GM15510 (cell line): ENCODE measurements around the gene RNF2.

Experiments used
- POLR2A ChIP-seq: IDR thresholded peaks from 3 replicates; pipeline ENCODE4 v1.6.1; 2011; ENCODE audit warnings: borderline replicate concordance; ENCODE audit not compliant: insufficient read length; ENCODE audit errors: extremely low read depth

The RNF2 gene

DNA sequence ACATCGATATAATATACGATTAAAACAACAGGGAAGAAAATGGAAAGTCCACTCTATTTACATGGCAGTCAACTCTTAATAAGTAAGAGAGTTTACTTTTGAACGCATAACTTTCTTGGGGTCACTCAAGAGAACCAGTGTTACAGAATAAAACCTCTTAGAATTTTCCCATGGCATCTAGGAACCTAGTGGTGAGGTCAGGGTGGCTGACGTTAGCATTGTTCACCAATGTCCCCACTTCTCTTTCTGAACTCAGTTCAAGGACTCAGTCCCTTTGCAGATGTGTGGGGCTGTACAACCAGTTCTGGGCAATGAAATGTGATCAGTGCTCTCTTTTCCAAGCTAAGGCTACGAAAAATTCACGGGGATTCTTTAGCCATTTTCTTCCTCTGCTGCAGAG, 2.6 kb upstream of the RNF2 start:
- no peak for TF ChIP-seq POLR2A

- no peak for TF ChIP-seq POLR2A
These were observed 971 bp upstream of the RNF2 start for GRCh38 chr1:185044387-185044786.

- no peak for TF ChIP-seq POLR2A
These were observed 595 bp downstream of the RNF2 start for GRCh38 chr1:185045814-185046492.

DNA sequence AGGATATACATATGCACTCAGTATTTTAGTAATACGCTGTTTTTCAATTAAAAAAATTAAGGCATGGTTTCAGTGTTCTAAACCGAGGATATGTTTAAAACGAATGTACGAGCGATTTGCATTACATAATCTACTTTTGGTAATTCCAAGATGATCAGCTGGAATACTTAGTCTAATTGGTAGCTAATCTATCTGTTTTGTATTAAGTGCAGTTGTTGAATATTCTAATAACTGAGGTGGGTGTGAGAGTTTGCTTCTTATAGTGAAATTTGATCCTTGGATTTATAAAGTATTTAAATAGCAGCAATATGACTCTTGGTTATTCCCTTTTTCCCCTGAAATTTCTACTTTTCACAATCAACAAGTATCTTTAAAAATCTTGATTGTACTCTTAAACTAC, 1.3 kb downstream of the RNF2 start:
- no peak for TF ChIP-seq POLR2A

- TF ChIP-seq POLR2A = no peak
These were observed 4.3 kb downstream of the RNF2 start for GRCh38 chr1:185049670-185050069.

DNA sequence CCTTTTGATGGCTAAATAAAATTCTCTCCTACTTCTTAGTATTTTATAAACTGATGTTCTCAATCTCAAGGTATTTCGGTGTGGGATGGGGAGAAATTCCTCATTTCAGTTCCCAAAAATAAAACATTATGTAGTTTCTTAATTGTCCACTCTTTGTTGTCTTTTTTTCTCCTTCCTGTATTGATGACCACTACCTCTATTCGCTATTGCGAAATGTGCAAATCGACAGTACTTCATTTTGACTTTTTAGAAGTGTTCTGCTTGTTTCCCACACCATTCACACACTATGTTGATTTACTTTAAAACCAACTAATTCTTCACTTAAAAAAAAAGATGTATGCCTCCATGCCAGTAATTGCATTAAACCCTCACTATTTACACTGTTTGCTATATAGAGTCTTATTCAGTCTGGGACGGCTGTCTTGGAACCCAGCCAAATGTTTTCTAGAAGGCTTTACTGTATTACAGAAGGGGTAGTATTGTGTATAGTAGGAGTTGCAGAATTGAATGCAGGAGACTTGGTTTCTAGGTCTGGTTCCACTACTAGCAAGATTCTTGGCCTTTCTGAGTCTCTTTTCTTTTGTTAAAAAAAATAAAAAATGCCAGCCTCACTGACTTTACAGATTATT, 5.6 kb downstream of the RNF2 start:
- TF ChIP-seq POLR2A = no peak

DNA sequence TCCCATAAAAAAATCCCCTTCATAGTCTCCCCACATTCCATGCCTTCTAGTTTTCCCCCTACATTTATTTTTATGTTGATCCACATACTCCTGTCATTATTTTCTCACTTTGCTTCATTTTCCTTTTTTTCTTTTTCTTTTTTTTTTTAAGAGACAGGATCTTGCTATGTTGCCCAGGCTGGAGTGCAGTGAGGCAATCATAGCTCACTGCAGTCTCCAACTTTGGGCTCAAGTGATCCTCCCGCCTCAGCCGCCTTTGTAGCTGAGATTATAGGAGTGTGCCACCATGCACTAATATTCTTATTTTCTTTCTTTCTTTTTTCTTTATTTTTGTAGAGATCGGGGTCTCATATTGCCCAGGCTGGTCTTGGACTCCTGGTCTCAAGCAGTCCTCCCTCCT, 7.8 kb downstream of the RNF2 start:
- TF ChIP-seq POLR2A = no peak

- TF ChIP-seq POLR2A = no peak
These were observed 9.2 kb downstream of the RNF2 start for GRCh38 chr1:185054365-185055060.

- no peak for TF ChIP-seq POLR2A
These were observed 12.8 kb downstream of the RNF2 start for GRCh38 chr1:185058110-185058509.

DNA sequence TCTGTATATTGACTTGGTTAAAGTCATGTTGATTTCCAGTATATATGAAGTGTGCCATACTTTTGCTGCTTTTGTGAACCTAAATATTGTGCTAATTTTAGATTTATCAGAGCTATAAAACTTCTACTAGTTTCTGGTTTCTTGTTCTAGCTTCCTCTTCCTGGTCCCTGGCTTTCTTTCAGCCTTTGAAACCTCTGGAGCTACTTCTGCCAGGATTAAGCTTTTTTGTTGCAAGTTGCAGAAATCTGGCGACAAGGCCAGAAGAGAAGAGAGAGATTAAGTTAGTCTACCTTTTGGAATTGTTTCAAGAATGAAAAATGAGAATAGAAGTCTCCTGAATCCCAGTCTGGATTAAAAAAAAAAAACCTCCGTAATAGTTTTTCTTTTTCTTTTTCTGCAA, 13.5 kb downstream of the RNF2 start:
- TF ChIP-seq POLR2A = no peak

- no peak for TF ChIP-seq POLR2A
These were observed 14.7 kb downstream of the RNF2 start for GRCh38 chr1:185059950-185060571.

DNA sequence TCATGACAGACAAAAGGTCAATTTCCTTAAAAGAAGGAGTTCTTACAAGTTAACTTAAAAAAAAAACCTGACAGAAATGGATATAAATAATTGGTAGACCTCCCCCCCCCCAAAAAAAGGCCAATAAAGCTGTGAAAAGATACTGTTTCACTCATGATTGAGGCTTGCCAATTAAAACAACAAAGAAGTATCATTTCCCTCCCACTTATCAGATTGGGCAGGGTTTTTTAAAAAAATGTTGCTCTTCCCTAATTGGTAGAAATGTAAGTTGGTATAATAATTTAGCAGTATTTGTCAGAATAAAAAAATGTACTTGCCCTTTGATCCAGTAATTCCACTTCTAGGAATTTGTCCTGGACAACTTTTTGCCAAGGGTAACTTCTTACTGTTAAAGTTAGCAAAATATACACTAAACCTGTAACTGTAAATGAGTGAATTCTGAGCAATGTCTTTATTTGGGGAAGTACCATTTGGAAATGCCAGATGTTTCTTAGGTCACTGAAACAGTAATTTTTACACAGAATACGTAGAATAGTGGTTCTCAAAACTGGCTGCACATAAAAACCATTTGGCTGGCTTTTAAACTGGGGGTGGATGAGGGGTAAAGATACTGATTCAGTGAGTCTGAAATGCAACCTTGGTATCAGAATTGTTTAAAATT, 17.5 kb downstream of the RNF2 start:
- no peak for TF ChIP-seq POLR2A

DNA sequence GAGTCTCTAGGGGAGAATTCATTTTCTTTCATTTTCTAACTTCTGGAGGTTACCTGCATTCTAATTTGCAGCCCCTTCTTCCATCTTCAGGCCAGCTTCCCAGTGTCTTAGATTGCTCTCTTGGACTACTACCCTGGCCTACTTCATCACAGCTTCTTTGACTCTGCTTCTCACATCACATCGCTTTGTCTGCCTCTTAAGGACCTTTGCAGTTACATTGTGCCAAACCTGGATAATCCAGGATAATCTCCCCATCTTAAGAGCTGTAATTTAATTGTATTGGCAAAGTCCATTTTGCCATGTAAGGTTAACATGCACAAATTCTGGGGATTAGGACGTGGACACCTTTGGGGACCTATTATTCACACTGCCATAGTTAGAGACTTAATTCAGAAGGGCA, 18.4 kb downstream of the RNF2 start:
- no peak for TF ChIP-seq POLR2A

- no peak for TF ChIP-seq POLR2A
These were observed 20.8 kb downstream of the RNF2 start for GRCh38 chr1:185066181-185066580.

GRCh38 chr1:185068341-185068740, 23.0 kb downstream of the RNF2 start:
- no peak for TF ChIP-seq POLR2A

- TF ChIP-seq POLR2A = no peak
These were observed 23.9 kb downstream of the RNF2 start for GRCh38 chr1:185069202-185069772.

GRCh38 chr1:185070051-185070450, 24.7 kb downstream of the RNF2 start:
- no peak for TF ChIP-seq POLR2A
